Prostate gland (tissue), 2 donors: Measurements from ENCODE around the gene KDM8. TPM values are rescaled to one million over a fixed set of nuclear protein-coding genes. Genes with fewer than 3 reads are reported as not detected.

Source experiments
- DNase-seq: peaks from one replicate; pipeline ENCODE4 v3.0.0-alpha.2; 2019; ENCODE audit warnings: low spot score
- H3K27ac ChIP-seq, 2 donors: fragments of 200-600 bp; sonication (generic); 2 replicates each; pipeline ENCODE4 v1.5.1; 2017 to 2019
- H3K27me3 ChIP-seq: fragments of 200-600 bp; sonication (generic); replicated peaks from 2 replicates; pipeline ENCODE4 v1.5.1; 2019; ENCODE audit not compliant: insufficient read depth
- H3K36me3 ChIP-seq, 2 donors: fragments of 200-600 bp; sonication (generic); 1 replicate in 1 of 2; 2 replicates in 1 of 2; pipeline versions ENCODE4 v1.5.1 to v1.8.1; 2017 to 2019
- H3K4me1 ChIP-seq: fragments of 200-600 bp; sonication (generic); replicated peaks from 2 replicates; pipeline ENCODE4 v1.5.1; 2019
- H3K4me3 ChIP-seq, 2 donors: fragments of 200-600 bp; sonication (generic); 2 replicates each; pipeline ENCODE4 v1.5.1; 2017 to 2019
- H3K9me3 ChIP-seq: fragments of 200-600 bp; sonication (generic); 2 replicates; pipeline ENCODE4 v1.5.1; 2017
- POLR2A ChIP-seq: fragments of 450-650 bp; IDR thresholded peaks from one replicate; pipeline ENCODE4 v1.6.1; 2016; ENCODE audit warnings: antibody characterized with exemption, mild to moderate bottlenecking
- POLR2AphosphoS5 ChIP-seq: sonication (generic); formaldehyde crosslinking; IDR thresholded peaks from one replicate; pipeline ENCODE4 v1.6.1; 2017; ENCODE audit warnings: antibody characterized with exemption
- WGBS: methylation state at CpG from one replicate; pipeline ENCODE4 v1.1.5; 2018; 5-methylcytosine and 5-hydroxymethylcytosine counted together
- intact Hi-C: fragments of 100-400 bp; cut with DNase I; formaldehyde crosslinking; loops from one replicate; pipeline ENCODE4 v1.14.2; 2022
- total RNA-seq, 2 donors: library from RNA; depleted of rRNA; stranded (reverse); fragments of >200 nt; gene quantifications; one replicate each; pipeline ENCODE4 v1.1.0, GENCODE V29; 2016
- TF ChIP-seq, protein P1 (sequence below), 4 experiments: fragments of 200-600 bp in 2 of 4; fragments of 450-650 bp in 2 of 4; sonication (generic) in 2 of 4; IDR thresholded peaks; 1 replicate in 3 of 4; 2 replicates in 1 of 4; pipeline ENCODE4 v1.5.1; 2016 to 2019; ENCODE audit warnings: antibody characterized with exemption in 4 of 4, mild to moderate bottlenecking in 2 of 4, moderate library complexity in 2 of 4

The KDM8 gene
- total RNA-seq, 2 donors from 2014 or later, result 5.6 to 15.3 TPM

DNA sequence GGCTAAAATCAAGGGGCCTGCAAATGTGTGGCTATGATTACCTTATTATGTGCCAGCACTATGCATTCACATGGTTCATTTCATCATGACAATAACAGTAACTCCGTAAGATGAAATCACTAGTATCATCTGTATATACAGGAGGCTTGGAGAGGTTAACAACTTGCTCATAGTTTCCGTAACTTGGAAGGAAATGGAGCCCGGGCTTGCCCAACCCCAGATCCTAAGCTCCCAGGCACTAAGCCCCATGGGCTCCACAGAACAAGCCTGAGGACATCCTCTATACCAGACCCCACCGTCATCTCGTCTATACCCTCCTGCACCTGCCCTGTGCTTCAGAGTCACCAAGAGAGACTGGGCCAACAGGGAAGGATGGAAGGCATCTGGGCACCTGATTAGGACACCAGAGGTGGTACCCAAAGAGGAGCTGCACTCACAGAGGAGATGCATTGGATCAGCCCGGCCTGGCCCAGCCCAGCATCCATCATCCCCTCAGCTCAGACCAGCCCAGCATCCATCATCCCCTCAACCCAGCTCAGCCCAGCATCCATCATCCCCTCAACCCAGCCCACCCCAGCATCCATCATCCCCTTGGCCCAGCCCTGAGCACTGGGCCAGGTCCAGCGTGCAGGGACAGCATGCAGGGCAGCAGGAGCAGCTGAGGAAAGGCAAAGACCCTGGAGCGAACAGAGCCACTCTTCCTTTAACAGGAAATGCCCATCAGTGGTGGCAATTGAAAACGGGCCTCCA, 36.8 kb downstream of the KDM8 start:
- peaks cover 10% of the 10 kb centered on the region for H3K4me1 ChIP-seq
- no peak overlapping the region for H3K4me3 ChIP-seq
- H3K27ac ChIP-seq, result no peak overlapping the region
- no peaks in the 10 kb centered on the region for H3K27me3 ChIP-seq
- DNase-seq, result no peak
- no peaks in the 10 kb centered on the region for H3K9me3 ChIP-seq
- no peaks in the 10 kb centered on the region for H3K36me3 ChIP-seq
- no peak for TF ChIP-seq POLR2AphosphoS5
- TF ChIP-seq, protein P1, sequence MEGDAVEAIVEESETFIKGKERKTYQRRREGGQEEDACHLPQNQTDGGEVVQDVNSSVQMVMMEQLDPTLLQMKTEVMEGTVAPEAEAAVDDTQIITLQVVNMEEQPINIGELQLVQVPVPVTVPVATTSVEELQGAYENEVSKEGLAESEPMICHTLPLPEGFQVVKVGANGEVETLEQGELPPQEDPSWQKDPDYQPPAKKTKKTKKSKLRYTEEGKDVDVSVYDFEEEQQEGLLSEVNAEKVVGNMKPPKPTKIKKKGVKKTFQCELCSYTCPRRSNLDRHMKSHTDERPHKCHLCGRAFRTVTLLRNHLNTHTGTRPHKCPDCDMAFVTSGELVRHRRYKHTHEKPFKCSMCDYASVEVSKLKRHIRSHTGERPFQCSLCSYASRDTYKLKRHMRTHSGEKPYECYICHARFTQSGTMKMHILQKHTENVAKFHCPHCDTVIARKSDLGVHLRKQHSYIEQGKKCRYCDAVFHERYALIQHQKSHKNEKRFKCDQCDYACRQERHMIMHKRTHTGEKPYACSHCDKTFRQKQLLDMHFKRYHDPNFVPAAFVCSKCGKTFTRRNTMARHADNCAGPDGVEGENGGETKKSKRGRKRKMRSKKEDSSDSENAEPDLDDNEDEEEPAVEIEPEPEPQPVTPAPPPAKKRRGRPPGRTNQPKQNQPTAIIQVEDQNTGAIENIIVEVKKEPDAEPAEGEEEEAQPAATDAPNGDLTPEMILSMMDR (IDR thresholded peaks at IDR 0.05), result no peak
- TF ChIP-seq POLR2A, result no peak
- 95% methylated on average over 9 of the region's 9 CpGs for WGBS
- intact Hi-C loops, result loop anchor here (5.0 kb wide), 2 partner anchors 77 to 92 kb away; no protein-coding TSS in a partner anchor

DNA sequence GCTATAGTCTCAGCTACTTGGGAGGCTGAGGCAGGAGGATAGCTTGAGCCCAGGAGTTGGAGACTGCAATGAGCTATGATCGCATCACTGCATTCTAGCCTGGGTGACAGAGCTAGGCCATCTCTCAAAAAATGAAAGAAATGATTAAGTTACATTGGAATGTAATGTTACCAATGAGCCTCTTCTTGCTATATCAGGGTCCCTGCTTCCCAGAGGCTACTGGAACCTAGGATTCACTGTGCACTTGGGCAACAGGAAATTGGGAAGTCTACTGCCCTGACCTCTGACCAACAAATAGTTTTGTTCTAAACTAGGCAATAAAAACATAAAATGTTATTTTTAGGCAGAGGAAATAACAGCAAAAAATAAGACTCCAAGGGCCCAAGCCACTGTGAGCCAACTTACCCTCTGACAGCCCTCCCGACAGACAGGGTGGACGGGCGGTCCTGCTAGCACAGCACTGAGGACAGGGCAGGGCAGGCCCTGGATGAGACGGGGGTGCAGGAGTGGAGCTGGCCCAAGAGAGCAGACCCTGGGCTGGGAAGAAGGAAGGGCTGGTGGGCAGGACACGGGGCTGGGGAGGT, 37.7 kb downstream of the KDM8 start:
- intact Hi-C loops, result loop anchor here (5.0 kb wide), 2 partner anchors 76 to 91 kb away; no protein-coding TSS in a partner anchor
- Histone ChIP-seq H3K4me1 (peaks cover 4% of the 10 kb centered on the region), H3K9me3 (no peaks in the 10 kb centered on the region), H3K4me3 (no peak overlapping the region), H3K36me3 (no peaks in the 10 kb centered on the region), H3K27ac (no peak overlapping the region), H3K27me3 (no peaks in the 10 kb centered on the region)
- no peak for TF ChIP-seq POLR2AphosphoS5
- TF ChIP-seq, protein P1 (IDR thresholded peaks at IDR 0.05), result no peak
- no peak for TF ChIP-seq POLR2A
- no peak for DNase-seq
- WGBS, result 85% methylated on average over 6 of the region's 6 CpGs

DNA sequence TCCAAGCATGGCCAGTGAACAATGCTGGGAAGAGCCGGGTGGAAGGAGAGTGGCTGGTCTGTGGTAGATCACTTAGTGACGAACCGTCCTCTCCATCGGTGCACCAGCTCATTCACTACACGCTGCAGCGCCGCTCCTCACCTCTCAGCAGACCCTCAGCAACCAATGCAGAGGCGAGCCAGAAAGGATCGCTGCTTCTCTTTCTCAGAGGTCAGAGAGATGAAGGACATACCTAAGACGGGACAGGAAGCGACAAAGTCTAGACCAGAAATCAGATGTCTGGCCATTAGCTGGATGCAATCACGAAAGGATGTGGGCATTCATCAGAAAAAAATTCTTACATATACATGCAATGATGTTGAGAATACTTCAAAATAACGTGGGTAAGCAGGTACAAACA, 38.3 kb downstream of the KDM8 start:
- intact Hi-C loops, result loop anchor here (5.0 kb wide), 2 partner anchors 76 to 91 kb away; no protein-coding TSS in a partner anchor

DNA sequence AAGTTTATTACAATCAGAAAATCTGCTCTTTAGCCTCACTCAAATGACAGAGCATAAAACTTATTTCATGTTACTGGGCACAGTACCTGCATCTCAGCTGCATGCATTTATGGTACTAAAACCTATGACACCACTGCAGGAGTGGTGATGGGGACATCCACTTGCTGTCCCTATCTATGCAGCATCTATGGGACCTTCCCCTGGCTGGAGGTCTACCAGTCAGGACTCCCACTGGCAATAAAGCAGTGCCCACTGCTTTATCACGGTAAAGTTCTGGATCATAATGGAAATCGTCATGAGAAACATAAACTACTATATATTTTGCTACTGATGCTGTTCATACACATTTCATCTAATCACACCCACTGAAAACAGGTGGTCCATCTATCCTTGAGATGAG, 39.1 kb downstream of the KDM8 start:
- Histone ChIP-seq H3K4me1 (peaks cover 4% of the 10 kb centered on the region), H3K4me3 (no peak overlapping the region), H3K9me3 (no peaks in the 10 kb centered on the region), H3K27me3 (no peaks in the 10 kb centered on the region), H3K36me3 (no peaks in the 10 kb centered on the region), H3K27ac (peak overlapping the region; percentile 55 to 62)
- 66% methylated on average over 2 of the region's 2 CpGs for WGBS
- no peak for DNase-seq
- intact Hi-C loops, result loop anchor here (5.0 kb wide), 2 partner anchors 75 to 90 kb away; no protein-coding TSS in a partner anchor
- TF ChIP-seq, protein P1 (IDR thresholded peaks at IDR 0.05), result no peak
- TF ChIP-seq POLR2A (no peak), POLR2AphosphoS5 (no peak)

More for the DNA sequence above, 38.3 kb downstream of the KDM8 start:
- Histone ChIP-seq H3K4me1 (peaks cover 4% of the 10 kb centered on the region), H3K27ac (no peak overlapping the region), H3K4me3 (no peak overlapping the region), H3K9me3 (no peaks in the 10 kb centered on the region), H3K27me3 (no peaks in the 10 kb centered on the region), H3K36me3 (no peaks in the 10 kb centered on the region)
- no peak for DNase-seq
- 72% methylated on average over 13 of the region's 13 CpGs for WGBS
- no peak for TF ChIP-seq POLR2AphosphoS5
- TF ChIP-seq POLR2A, result no peak
- TF ChIP-seq, protein P1 (IDR thresholded peaks at IDR 0.05), result no peak
